Measurements from ENCODE around the gene OR9Q1. TPM values are rescaled to one million over a fixed set of nuclear protein-coding genes. Genes with fewer than 3 reads are reported as not detected.

OR9Q1 gene
- total and polyA plus RNA-seq, 2 of the 8 experiments (the other 6 are each of a cell fraction or from before 2014, with no cell fraction given) = not detected

DNA sequence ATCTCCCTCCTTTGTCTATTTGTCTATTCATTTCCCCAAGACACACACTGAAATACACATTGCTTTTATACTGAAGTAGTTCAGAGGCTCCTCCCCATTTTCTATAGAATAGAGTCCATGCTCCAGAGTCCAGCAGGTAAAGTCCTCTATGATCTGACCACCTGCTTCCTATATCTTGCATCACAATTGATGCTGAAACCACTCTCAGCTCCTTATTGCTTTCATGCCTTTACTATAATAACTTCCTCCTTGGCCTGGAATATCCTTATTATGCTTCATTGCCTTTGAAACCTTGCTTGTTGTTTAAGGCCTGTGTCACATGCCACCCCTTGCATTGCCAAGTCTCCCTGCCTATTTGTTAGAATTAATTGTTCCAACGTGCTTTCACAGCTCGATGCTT, 19.7 kb downstream of the OR9Q1 start (continued):
- no peak for TF ChIP-seq CHD7 (IDR thresholded peaks at IDR 0.05; ENCODE audit: insufficient replicate concordance, low read length)
- TF ChIP-seq, protein P1, sequence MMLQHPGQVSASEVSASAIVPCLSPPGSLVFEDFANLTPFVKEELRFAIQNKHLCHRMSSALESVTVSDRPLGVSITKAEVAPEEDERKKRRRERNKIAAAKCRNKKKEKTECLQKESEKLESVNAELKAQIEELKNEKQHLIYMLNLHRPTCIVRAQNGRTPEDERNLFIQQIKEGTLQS (IDR thresholded peaks at IDR 0.05; ENCODE audit: insufficient read depth, low read depth, low read length) = no peak
- TF ChIP-seq KDM4A (IDR thresholded peaks at IDR 0.05; ENCODE audit: low read depth, low read length, severe bottlenecking) = no peak
- TF ChIP-seq RBBP5 (IDR thresholded peaks at IDR 0.05; ENCODE audit: borderline replicate concordance, low read depth, low read length) = no peak
- no peak for TF ChIP-seq SRF (IDR thresholded peaks at IDR 0.05; ENCODE audit: low read depth, low read length)
- no peak for TF ChIP-seq CTBP2 (IDR thresholded peaks at IDR 0.05; ENCODE audit: borderline replicate concordance, insufficient read depth, insufficient read length, low read length)
- TF ChIP-seq TAF1 (IDR thresholded peaks at IDR 0.05; ENCODE audit: low read depth, low read length) = no peak
